ENCODE results near the gene ATG13.

ATG13 gene

GRCh38 chr11:46641639-46642038 is 24.3 kb downstream of the ATG13 start:
- H3K4me1 Mint-ChIP-seq (ENCODE audit: low read depth in 2 of 2) = peaks cover 11 to 25% of the 10 kb centered on the region in 2 donors
- H3K36me3 Mint-ChIP-seq (ENCODE audit: insufficient read depth) = peaks cover 72% of the 10 kb centered on the region
- H3K4me3 Mint-ChIP-seq = no peak overlapping the region
- H3K9me3 Mint-ChIP-seq = no peaks in the 10 kb centered on the region
- no peaks in the 10 kb centered on the region for H3K27me3 Mint-ChIP-seq
- H3K27ac Mint-ChIP-seq = no peak overlapping the region
- ATAC-seq (replicated peaks) = no peak
- DNase-seq = no peak

- no peak overlapping the region for H3K27ac Mint-ChIP-seq
- no peaks in the 10 kb centered on the region for H3K9me3 Mint-ChIP-seq
- peaks cover 11 to 25% of the 10 kb centered on the region in 2 donors for H3K4me1 Mint-ChIP-seq (ENCODE audit: low read depth in 2 of 2)
- DNase-seq = no peak
- no peak overlapping the region for H3K4me3 Mint-ChIP-seq
- peaks cover 73% of the 10 kb centered on the region for H3K36me3 Mint-ChIP-seq (ENCODE audit: insufficient read depth)
- no peak for ATAC-seq (replicated peaks)
- H3K27me3 Mint-ChIP-seq = no peaks in the 10 kb centered on the region
These were observed 25.4 kb downstream of the ATG13 start for GRCh38 chr11:46642627-46643335.

GRCh38 chr11:46643531-46643930 is 26.2 kb downstream of the ATG13 start:
- Mint-ChIP-seq H3K9me3 (no peaks in the 10 kb centered on the region), H3K27ac (no peak overlapping the region), H3K27me3 (no peaks in the 10 kb centered on the region), H3K4me1 (ENCODE audit: low read depth in 2 of 2) (peaks cover 9 to 22% of the 10 kb centered on the region in 2 donors), H3K36me3 (ENCODE audit: insufficient read depth) (peaks cover 73% of the 10 kb centered on the region), H3K4me3 (no peak overlapping the region)
- ATAC-seq (replicated peaks) (no peak), DNase-seq (no peak)

GRCh38 chr11:46643986-46644385 is 26.6 kb downstream of the ATG13 start:
- Mint-ChIP-seq H3K27me3 (no peaks in the 10 kb centered on the region), H3K4me3 (no peak overlapping the region), H3K4me1 (ENCODE audit: low read depth in 2 of 2) (peaks cover 9 to 21% of the 10 kb centered on the region in 2 donors), H3K9me3 (no peaks in the 10 kb centered on the region), H3K36me3 (ENCODE audit: insufficient read depth) (peaks cover 78% of the 10 kb centered on the region), H3K27ac (no peak overlapping the region)
- ATAC-seq (replicated peaks) (no peak), DNase-seq (no peak)

- no peak for DNase-seq
- ATAC-seq (replicated peaks) = no peak
- no peaks in the 10 kb centered on the region for H3K9me3 Mint-ChIP-seq
- peaks cover 88% of the 10 kb centered on the region for H3K36me3 Mint-ChIP-seq (ENCODE audit: insufficient read depth)
- no peak overlapping the region for H3K27ac Mint-ChIP-seq
- H3K4me3 Mint-ChIP-seq = no peak overlapping the region
- H3K27me3 Mint-ChIP-seq = no peaks in the 10 kb centered on the region
- no peaks in the 10 kb centered on the region for H3K4me1 Mint-ChIP-seq (ENCODE audit: low read depth in 2 of 2)
These were observed 31.9 kb downstream of the ATG13 start for GRCh38 chr11:46649180-46649738.

- Mint-ChIP-seq H3K27ac (peak overlapping the region in 1 of 2 donors; percentile 58), H3K36me3 (ENCODE audit: insufficient read depth) (peaks cover 92% of the 10 kb centered on the region), H3K4me1 (ENCODE audit: low read depth in 2 of 2) (no peaks in the 10 kb centered on the region), H3K9me3 (no peaks in the 10 kb centered on the region), H3K27me3 (no peaks in the 10 kb centered on the region), H3K4me3 (no peak overlapping the region)
- DNase-seq (no peak), ATAC-seq (replicated peaks) (no peak)
These were observed 38.3 kb downstream of the ATG13 start for GRCh38 chr11:46655631-46656030.

- Mint-ChIP-seq H3K9me3 (no peaks in the 10 kb centered on the region), H3K27ac (peak overlapping the region in 1 of 2 donors; percentile 7), H3K4me1 (ENCODE audit: low read depth in 2 of 2) (no peaks in the 10 kb centered on the region), H3K27me3 (no peaks in the 10 kb centered on the region), H3K36me3 (ENCODE audit: insufficient read depth) (peaks cover 91% of the 10 kb centered on the region), H3K4me3 (no peak overlapping the region)
- DNase-seq = no peak
- no peak for ATAC-seq (replicated peaks)
These were observed 39.8 kb downstream of the ATG13 start for GRCh38 chr11:46657186-46657585.

GRCh38 chr11:46658259-46658658 is 40.9 kb downstream of the ATG13 start:
- DNase-seq = no peak
- peak overlapping the region in 1 of 2 donors; percentile 49 for H3K27ac Mint-ChIP-seq
- ATAC-seq (replicated peaks) = no peak
- no peak overlapping the region for H3K4me3 Mint-ChIP-seq
- H3K27me3 Mint-ChIP-seq = no peaks in the 10 kb centered on the region
- no peaks in the 10 kb centered on the region for H3K4me1 Mint-ChIP-seq (ENCODE audit: low read depth in 2 of 2)
- peaks cover 90% of the 10 kb centered on the region for H3K36me3 Mint-ChIP-seq (ENCODE audit: insufficient read depth)
- H3K9me3 Mint-ChIP-seq = no peaks in the 10 kb centered on the region

GRCh38 chr11:46659908-46660307 is 42.6 kb downstream of the ATG13 start:
- DNase-seq (no peak), ATAC-seq (replicated peaks) (no peak)
- H3K27ac Mint-ChIP-seq = peak overlapping the region in 1 of 2 donors; percentile 32
- peaks cover 0 to 2% of the 10 kb centered on the region in 2 donors for H3K4me1 Mint-ChIP-seq (ENCODE audit: low read depth in 2 of 2)
- peaks cover 93% of the 10 kb centered on the region for H3K36me3 Mint-ChIP-seq (ENCODE audit: insufficient read depth)
- no peaks in the 10 kb centered on the region for H3K27me3 Mint-ChIP-seq
- no peaks in the 10 kb centered on the region for H3K9me3 Mint-ChIP-seq
- no peak overlapping the region for H3K4me3 Mint-ChIP-seq

GRCh38 chr11:46661836-46662235 is 44.5 kb downstream of the ATG13 start:
- Mint-ChIP-seq H3K36me3 (ENCODE audit: insufficient read depth) (peaks cover 95% of the 10 kb centered on the region), H3K27me3 (no peaks in the 10 kb centered on the region), H3K4me3 (no peak overlapping the region), H3K4me1 (ENCODE audit: low read depth in 2 of 2) (peaks cover 0 to 2% of the 10 kb centered on the region in 2 donors), H3K27ac (no peak overlapping the region), H3K9me3 (no peaks in the 10 kb centered on the region)
- DNase-seq (no peak), ATAC-seq (replicated peaks) (no peak)

- H3K27ac Mint-ChIP-seq = no peak overlapping the region
- no peak overlapping the region for H3K4me3 Mint-ChIP-seq
These were observed 45.0 kb downstream of the ATG13 start for GRCh38 chr11:46662366-46662765.

GRCh38 chr11:46663277-46663940 is 46.1 kb downstream of the ATG13 start:
- Mint-ChIP-seq H3K4me1 (ENCODE audit: low read depth in 2 of 2) (peaks cover 0 to 2% of the 10 kb centered on the region in 2 donors), H3K4me3 (no peak overlapping the region), H3K27ac (peak overlapping the region in 1 of 2 donors; percentile 83), H3K36me3 (ENCODE audit: insufficient read depth) (peaks cover 84% of the 10 kb centered on the region), H3K9me3 (no peaks in the 10 kb centered on the region), H3K27me3 (no peaks in the 10 kb centered on the region)
- ATAC-seq (replicated peaks) (no peak), DNase-seq (no peak)

More at GRCh38 chr11:46662366-46662765, 45.0 kb downstream of the ATG13 start:
- ATAC-seq (replicated peaks) (no peak), DNase-seq (no peak)
- Mint-ChIP-seq H3K36me3 (ENCODE audit: insufficient read depth) (peaks cover 95% of the 10 kb centered on the region), H3K9me3 (no peaks in the 10 kb centered on the region), H3K4me1 (ENCODE audit: low read depth in 2 of 2) (peaks cover 0 to 2% of the 10 kb centered on the region in 2 donors), H3K27me3 (no peaks in the 10 kb centered on the region)

- Mint-ChIP-seq H3K27me3 (no peaks in the 10 kb centered on the region), H3K4me3 (no peak overlapping the region), H3K4me1 (ENCODE audit: low read depth in 2 of 2) (peaks cover 5 to 6% of the 10 kb centered on the region in 2 donors), H3K9me3 (no peaks in the 10 kb centered on the region), H3K36me3 (ENCODE audit: insufficient read depth) (peaks cover 73% of the 10 kb centered on the region), H3K27ac (peak overlapping the region in 1 of 2 donors; percentile 30)
- no peak for DNase-seq
- ATAC-seq (replicated peaks) = no peak
These were observed 47.3 kb downstream of the ATG13 start for GRCh38 chr11:46664612-46665011.

GRCh38 chr11:46665356-46665755 is 48.0 kb downstream of the ATG13 start:
- H3K4me3 Mint-ChIP-seq = no peak overlapping the region
- ATAC-seq (replicated peaks) (no peak), DNase-seq (no peak)
- peaks cover 71% of the 10 kb centered on the region for H3K36me3 Mint-ChIP-seq (ENCODE audit: insufficient read depth)
- H3K9me3 Mint-ChIP-seq = no peaks in the 10 kb centered on the region
- peaks cover 10 to 12% of the 10 kb centered on the region in 2 donors for H3K4me1 Mint-ChIP-seq (ENCODE audit: low read depth in 2 of 2)
- H3K27me3 Mint-ChIP-seq = no peaks in the 10 kb centered on the region
- no peak overlapping the region for H3K27ac Mint-ChIP-seq

All from effector memory CD8-positive, alpha-beta T cell (primary cell).